GM10847 (cell line): ENCODE data around the gene CHCHD3.

ENCODE experiments used
- POLR2A ChIP-seq: IDR thresholded peaks from 2 replicates; pipeline ENCODE4 v1.6.1; 2011; ENCODE audit not compliant: insufficient read length; ENCODE audit errors: extremely low read depth

CHCHD3 gene

GRCh38 chr7:132815696-132816311 is 266.1 kb downstream of the CHCHD3 start:
- TF ChIP-seq POLR2A, result no peak

- TF ChIP-seq POLR2A, result no peak
Measured at GRCh38 chr7:132815130-132815529, 266.8 kb downstream of the CHCHD3 start.

- no peak for TF ChIP-seq POLR2A
Measured at GRCh38 chr7:132810561-132810960, 271.3 kb downstream of the CHCHD3 start.

- TF ChIP-seq POLR2A, result no peak
Measured at GRCh38 chr7:132806834-132807233, 275.1 kb downstream of the CHCHD3 start.

- no peak for TF ChIP-seq POLR2A
Measured at GRCh38 chr7:132805766-132806165, 276.1 kb downstream of the CHCHD3 start.

GRCh38 chr7:132804849-132805485 is 276.9 kb downstream of the CHCHD3 start:
- no peak for TF ChIP-seq POLR2A

- no peak for TF ChIP-seq POLR2A
Measured at GRCh38 chr7:132800522-132800921, 281.4 kb downstream of the CHCHD3 start.

- no peak for TF ChIP-seq POLR2A
Measured at GRCh38 chr7:132799081-132799413, 282.8 kb downstream of the CHCHD3 start.

GRCh38 chr7:132797152-132797551 is 284.7 kb downstream of the CHCHD3 start:
- no peak for TF ChIP-seq POLR2A

GRCh38 chr7:132793474-132793873 is 288.4 kb downstream of the CHCHD3 start:
- TF ChIP-seq POLR2A, result no peak

- TF ChIP-seq POLR2A, result no peak
Measured at GRCh38 chr7:132791036-132791435, 290.9 kb downstream of the CHCHD3 start.

GRCh38 chr7:132790104-132790503 is 291.8 kb downstream of the CHCHD3 start:
- no peak for TF ChIP-seq POLR2A

GRCh38 chr7:132789281-132789680 is 292.6 kb downstream of the CHCHD3 start:
- no peak for TF ChIP-seq POLR2A

GRCh38 chr7:132785870-132786269 is 296.0 kb downstream of the CHCHD3 start:
- no peak for TF ChIP-seq POLR2A

GRCh38 chr7:132784406-132784805 is 297.5 kb downstream of the CHCHD3 start:
- TF ChIP-seq POLR2A, result no peak

GRCh38 chr7:132783824-132784223 is 298.1 kb downstream of the CHCHD3 start:
- no peak for TF ChIP-seq POLR2A
